NCI-H526 treated with DMSO at 0.1 percent for 48 hours (cell line): ENCODE measurements around the gene CYP4F3.
"Not testable (repeated sequence)": the region's sequence is repeated elsewhere in the genome, so short reads cannot be mapped to it uniquely, and the experiment has no call there.

ENCODE experiments used
- DNase-seq: peaks from one replicate; lab custom pipeline; 2025; lab: John Stamatoyannopoulos, UW

CYP4F3 gene

DNA sequence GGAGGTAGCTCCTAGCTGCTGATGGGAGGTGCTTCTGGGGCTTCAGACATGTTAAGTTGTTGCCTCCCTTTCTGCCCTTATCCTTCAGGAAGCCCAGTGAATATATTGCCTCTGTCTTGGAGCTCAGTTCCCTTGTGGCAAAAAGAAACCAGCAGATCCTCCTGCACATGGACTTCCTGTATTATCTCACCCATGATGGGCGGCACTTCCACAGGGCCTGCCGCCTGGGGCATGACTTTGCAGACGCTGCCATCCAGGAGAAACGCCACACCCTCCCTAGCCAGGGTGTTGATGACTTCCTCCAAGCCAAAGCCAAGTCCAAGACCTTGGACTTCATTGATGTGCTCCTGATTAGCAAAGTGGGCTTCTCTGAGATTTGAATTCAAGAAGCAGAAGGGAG is 26.2 kb downstream of the CYP4F3 start:
- no peak for DNase-seq

DNA sequence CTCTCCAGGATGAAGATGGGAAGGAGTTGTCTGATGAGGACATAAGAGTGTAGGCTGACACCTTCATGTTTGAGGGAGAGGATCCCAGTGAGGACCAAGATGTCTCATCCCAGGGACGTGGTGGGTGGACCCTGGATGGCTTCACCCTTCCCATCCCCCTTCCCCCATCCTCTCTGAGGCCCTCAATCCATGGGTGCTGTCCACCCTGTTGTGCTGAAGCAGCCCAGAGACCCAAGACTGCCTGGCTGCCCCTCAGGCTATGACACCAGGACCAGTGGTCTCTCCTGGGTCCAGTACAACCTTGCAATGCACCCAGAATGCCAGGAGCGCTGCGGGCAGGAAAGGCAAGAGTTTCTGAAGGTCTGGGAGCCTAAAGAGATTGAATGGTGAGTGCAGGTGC is 28.7 kb downstream of the CYP4F3 start:
- DNase-seq, result no peak

DNA sequence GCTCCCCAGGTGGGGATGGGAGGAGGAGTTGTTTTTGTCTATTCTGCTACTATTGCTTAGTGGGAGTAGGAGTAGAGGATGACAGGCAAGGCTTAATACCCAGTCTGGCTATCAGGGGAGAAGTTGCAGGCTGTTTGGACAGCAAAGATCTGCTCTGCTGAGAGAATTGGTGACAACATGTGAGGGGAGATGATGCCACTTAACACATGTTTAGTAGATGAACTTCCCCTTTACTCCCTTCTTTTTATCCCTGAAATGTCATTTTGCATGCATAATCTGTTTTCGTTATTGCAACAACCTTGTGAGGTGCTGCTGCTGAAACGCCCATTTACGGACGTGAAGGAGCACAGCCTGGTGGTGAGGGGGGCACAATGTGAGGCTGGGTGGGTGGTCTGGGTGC is 29.2 kb downstream of the CYP4F3 start:
- DNase-seq, result no peak

GRCh38 chr19:15671237-15671821 is 30.6 kb downstream of the CYP4F3 start:
- no peak for DNase-seq

DNA sequence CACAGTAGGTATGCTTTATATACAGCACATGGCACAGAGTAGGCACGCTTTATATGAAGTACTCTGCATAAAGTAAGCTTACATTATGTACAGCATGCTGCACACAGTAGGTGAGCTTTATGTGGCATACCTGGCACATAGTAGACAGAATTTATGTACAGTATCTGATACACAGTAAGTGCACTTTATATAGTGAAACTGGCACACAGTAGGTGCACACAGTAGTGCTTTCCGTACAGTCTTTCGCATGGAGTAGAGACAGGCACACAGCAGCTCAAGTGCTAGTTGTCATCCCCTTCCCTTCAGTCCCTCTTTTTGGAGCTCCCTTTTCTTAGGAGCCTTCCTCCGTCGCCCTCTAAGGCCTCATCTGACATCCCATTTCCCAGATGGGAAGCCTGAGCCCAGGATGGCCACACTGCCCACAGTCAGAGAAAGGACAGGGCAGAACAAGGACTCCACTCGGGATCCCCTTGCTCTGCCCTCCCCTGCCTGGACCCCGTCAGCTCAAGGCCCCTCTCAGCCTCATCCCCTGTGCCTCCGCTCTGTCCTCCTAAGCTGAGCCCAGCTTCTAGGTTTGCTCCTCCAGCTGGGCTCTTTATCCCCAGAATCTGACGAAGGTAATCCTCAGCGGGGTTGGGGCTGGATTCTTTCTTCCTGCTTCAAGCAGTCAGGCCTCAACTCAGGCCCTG is 31.3 kb downstream of the CYP4F3 start:
- DNase-seq, result no peak

- DNase-seq, result no peak
Observed at GRCh38 chr19:15672580-15673175, 32.0 kb downstream of the CYP4F3 start, which contains the start of gene CYP4F12. Gene CYP4F12, plus strand, starts transcription at chr19:15673087. Its CDS starts 443 bp downstream, at chr19:15673530.

- no peak for DNase-seq
Observed at GRCh38 chr19:15673176-15673654, 32.5 kb downstream of the CYP4F3 start.

- DNase-seq, result no peak
Observed at GRCh38 chr19:15675560-15675959, 34.9 kb downstream of the CYP4F3 start.

- DNase-seq, result no peak
Observed at GRCh38 chr19:15679089-15679488, 38.4 kb downstream of the CYP4F3 start.

GRCh38 chr19:15679865-15680264 is 39.2 kb downstream of the CYP4F3 start:
- not testable (repeated sequence) for DNase-seq

- DNase-seq, result no peak
Observed at GRCh38 chr19:15680478-15681322, 40.0 kb downstream of the CYP4F3 start.

DNA sequence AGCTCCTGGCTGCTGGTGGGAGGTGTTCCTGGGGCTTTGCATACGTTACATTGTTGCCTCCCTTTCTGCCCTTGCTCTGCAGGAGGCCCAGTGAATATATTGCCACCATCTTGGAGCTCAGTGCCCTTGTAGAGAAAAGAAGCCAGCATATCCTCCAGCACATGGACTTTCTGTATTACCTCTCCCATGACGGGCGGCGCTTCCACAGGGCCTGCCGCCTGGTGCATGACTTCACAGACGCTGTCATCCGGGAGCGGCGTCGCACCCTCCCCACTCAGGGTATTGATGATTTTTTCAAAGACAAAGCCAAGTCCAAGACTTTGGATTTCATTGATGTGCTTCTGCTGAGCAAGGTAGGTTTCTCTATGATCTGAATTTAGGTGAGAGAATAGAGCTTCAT is 42.7 kb downstream of the CYP4F3 start:
- no peak for DNase-seq

DNA sequence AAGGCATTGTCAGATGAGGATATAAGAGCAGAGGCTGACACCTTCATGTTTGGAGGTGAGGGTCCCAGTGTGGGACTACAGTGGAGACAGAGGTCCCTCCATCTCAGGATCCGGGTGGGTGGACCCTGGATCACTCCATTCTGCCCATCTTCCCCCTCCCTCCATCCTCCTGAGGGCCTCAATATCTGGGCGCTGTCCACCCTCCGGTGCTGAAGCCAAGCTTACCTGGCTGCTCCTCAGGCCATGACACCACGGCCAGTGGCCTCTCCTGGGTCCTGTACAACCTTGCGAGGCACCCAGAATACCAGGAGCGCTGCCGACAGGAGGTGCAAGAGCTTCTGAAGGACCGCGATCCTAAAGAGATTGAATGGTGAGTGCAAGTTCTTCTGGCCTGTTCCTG is 44.1 kb downstream of the CYP4F3 start:
- no peak for DNase-seq

DNA sequence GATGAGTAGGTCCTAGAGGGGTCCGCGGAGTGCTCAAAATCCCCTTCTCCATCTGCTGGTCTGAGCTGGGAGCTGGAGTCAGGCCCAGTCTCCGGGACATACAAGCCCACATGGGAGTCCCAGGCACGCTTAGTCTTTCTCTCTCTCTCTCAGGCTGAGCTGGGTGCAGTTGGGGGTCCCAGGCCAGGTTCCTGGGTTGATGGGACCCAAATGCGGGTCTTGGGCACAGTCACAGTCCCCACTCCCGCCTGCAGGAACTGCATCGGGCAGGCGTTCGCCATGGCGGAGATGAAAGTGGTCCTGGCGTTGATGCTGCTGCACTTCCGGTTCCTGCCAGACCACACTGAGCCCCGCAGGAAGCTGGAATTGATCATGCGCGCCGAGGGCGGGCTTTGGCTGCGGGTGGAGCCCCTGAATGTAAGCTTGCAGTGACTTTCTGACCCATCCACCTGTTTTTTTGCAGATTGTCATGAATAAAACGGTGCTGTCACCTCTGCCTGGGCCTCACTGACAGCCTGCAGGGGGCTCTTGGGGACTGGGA is 56.0 kb downstream of the CYP4F3 start:
- no peak for DNase-seq

DNA sequence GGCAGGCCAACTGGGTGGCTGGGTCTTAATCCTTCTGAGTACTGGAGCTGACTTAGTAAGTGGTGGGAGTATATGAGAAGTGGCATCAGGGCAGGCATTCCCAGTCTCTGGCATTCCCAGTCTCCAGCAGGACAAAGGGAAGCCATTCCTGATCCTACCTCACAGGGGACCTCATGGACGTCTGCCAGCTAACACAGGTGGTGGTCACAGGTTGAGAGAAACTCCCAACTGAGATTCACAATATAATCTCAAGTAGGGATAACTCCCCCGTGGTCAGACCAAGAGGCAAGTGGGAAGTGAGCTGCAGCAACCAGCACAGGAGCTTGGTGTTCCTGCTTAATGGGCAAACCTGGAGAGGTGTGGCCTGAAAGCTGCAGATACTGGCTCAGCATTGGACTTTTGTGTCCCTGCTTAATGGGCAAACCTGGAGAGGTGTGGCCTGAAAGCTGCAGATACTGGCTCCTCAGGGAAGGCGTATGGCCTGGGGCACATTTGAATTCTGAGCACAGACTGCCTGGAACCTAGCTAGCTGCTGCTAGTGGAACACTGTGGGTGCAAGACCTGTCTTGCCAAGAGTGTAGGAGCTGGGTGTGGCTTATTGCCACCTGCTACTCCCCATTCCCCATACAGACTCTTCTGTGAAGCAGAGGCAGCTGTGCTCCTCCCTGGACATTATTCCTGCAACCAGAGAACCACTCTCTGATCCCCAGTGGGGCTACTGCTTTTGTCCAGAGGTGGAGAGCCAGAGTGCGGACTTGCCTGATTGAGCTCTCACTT is 61.2 kb downstream of the CYP4F3 start:
- peak; percentile 0 for DNase-seq

DNA sequence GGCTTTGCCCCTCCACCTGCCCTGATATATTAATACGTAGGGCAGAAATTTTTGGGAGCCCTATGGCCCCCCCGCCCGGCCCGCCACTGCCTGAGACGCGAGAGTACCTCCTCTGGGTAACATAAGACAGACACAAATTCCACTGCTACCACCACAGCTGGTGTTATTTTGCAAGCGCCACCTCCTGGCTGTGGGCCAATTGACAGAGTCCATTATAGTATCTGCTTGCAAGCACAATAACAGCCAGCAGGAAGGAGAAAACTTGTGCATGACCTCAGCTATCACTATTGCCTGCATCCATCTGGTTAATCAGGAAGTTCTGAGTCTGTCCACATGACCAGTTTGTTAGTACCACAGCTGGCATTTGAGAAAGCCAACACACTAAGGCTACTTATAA is 61.8 kb downstream of the CYP4F3 start:
- DNase-seq, result no peak
